Uterus (tissue), 2 donors: ENCODE measurements around the gene ERFL.

ENCODE experiments used
- POLR2A ChIP-seq, 2 donors: fragments of 450-650 bp; IDR thresholded peaks; one replicate each; pipeline ENCODE4 v1.6.1; 2016; ENCODE audit warnings: antibody characterized with exemption in 2 of 2, mild to moderate bottlenecking in 1 of 2, moderate library complexity in 1 of 2
- TF ChIP-seq, protein P1 (sequence below), 4 experiments: fragments of 200-600 bp in 2 of 4; fragments of 450-650 bp in 2 of 4; sonication (generic) in 2 of 4; IDR thresholded peaks; one replicate each; pipeline ENCODE4 v1.5.1; 2016 to 2019; ENCODE audit warnings: antibody characterized with exemption in 4 of 4, mild to moderate bottlenecking in 2 of 4, moderate library complexity in 1 of 4

DNA sequence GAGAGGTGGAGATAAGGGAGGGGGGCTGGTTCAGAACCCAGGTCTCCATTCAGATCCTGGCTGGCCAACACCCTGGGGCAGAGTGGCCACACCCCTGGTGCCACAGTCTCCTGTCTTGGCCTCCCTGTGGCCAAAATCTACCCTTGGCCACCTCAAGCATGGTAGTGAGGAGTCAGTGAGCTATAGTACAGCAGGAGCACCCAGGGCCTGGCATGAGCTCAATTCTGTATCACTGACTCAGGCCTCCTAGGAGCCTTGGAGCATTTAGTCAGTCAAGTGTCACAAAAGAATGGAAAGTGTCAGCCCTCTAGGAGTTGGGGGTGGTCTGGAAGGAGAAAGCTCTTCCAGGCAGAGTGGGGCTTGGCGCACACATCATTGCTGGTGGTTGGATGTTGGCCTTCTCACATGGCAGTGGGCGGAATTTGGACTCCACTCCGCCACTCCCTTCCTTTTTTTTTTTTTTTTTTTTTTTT lies 57.8 kb downstream of the ERFL start:
- no peak for TF ChIP-seq POLR2A (IDR thresholded peaks at IDR 0.05)
- TF ChIP-seq, protein P1, sequence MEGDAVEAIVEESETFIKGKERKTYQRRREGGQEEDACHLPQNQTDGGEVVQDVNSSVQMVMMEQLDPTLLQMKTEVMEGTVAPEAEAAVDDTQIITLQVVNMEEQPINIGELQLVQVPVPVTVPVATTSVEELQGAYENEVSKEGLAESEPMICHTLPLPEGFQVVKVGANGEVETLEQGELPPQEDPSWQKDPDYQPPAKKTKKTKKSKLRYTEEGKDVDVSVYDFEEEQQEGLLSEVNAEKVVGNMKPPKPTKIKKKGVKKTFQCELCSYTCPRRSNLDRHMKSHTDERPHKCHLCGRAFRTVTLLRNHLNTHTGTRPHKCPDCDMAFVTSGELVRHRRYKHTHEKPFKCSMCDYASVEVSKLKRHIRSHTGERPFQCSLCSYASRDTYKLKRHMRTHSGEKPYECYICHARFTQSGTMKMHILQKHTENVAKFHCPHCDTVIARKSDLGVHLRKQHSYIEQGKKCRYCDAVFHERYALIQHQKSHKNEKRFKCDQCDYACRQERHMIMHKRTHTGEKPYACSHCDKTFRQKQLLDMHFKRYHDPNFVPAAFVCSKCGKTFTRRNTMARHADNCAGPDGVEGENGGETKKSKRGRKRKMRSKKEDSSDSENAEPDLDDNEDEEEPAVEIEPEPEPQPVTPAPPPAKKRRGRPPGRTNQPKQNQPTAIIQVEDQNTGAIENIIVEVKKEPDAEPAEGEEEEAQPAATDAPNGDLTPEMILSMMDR (IDR thresholded peaks at IDR 0.05) = no peak
